ENCODE measurements around the gene TMTC2.

TMTC2 gene

GRCh38 chr12:82805812-82806497 is 119.2 kb downstream of the TMTC2 start:
- TF ChIP-seq GATA2 (IDR thresholded peaks at IDR 0.05; ENCODE audit: low read depth, low read length), result no peak
- no peak for TF ChIP-seq GATA3 (IDR thresholded peaks at IDR 0.05; ENCODE audit: low read depth, low read length)

GRCh38 chr12:82807132-82807737 is 120.5 kb downstream of the TMTC2 start:
- TF ChIP-seq GATA3 (IDR thresholded peaks at IDR 0.05; ENCODE audit: low read depth, low read length), result no peak
- no peak for TF ChIP-seq GATA2 (IDR thresholded peaks at IDR 0.05; ENCODE audit: low read depth, low read length)

- TF ChIP-seq GATA3 (IDR thresholded peaks at IDR 0.05; ENCODE audit: low read depth, low read length) (no peak), GATA2 (IDR thresholded peaks at IDR 0.05; ENCODE audit: low read depth, low read length) (no peak)
These were observed 123.9 kb downstream of the TMTC2 start for GRCh38 chr12:82810568-82810967.

- TF ChIP-seq GATA2 (IDR thresholded peaks at IDR 0.05; ENCODE audit: low read depth, low read length), result no peak
- no peak; the same call in 1 of the 2 replicates for TF ChIP-seq GATA3 (IDR thresholded peaks at IDR 0.05; ENCODE audit: low read depth, low read length)
These were observed 130.7 kb downstream of the TMTC2 start for GRCh38 chr12:82817368-82817767.

GRCh38 chr12:82818271-82819035 is 131.7 kb downstream of the TMTC2 start:
- no peak for TF ChIP-seq GATA3 (IDR thresholded peaks at IDR 0.05; ENCODE audit: low read depth, low read length)
- no peak for TF ChIP-seq GATA2 (IDR thresholded peaks at IDR 0.05; ENCODE audit: low read depth, low read length)

GRCh38 chr12:82826505-82826904 is 139.8 kb downstream of the TMTC2 start:
- TF ChIP-seq GATA2 (IDR thresholded peaks at IDR 0.05; ENCODE audit: low read depth, low read length) (no peak), GATA3 (IDR thresholded peaks at IDR 0.05; ENCODE audit: low read depth, low read length) (no peak)

- TF ChIP-seq GATA3 (IDR thresholded peaks at IDR 0.05; ENCODE audit: low read depth, low read length) (no peak), GATA2 (IDR thresholded peaks at IDR 0.05; ENCODE audit: low read depth, low read length) (no peak)
These were observed 145.4 kb downstream of the TMTC2 start for GRCh38 chr12:82832096-82832495.

- TF ChIP-seq GATA3 (IDR thresholded peaks at IDR 0.05; ENCODE audit: low read depth, low read length), result no peak
- no peak for TF ChIP-seq GATA2 (IDR thresholded peaks at IDR 0.05; ENCODE audit: low read depth, low read length)
These were observed 146.3 kb downstream of the TMTC2 start for GRCh38 chr12:82832981-82833380.

GRCh38 chr12:82833481-82833880 is 146.8 kb downstream of the TMTC2 start:
- no peak for TF ChIP-seq GATA2 (IDR thresholded peaks at IDR 0.05; ENCODE audit: low read depth, low read length)
- no peak for TF ChIP-seq GATA3 (IDR thresholded peaks at IDR 0.05; ENCODE audit: low read depth, low read length)

- TF ChIP-seq GATA2 (IDR thresholded peaks at IDR 0.05; ENCODE audit: low read depth, low read length), result no peak
- TF ChIP-seq GATA3 (IDR thresholded peaks at IDR 0.05; ENCODE audit: low read depth, low read length), result no peak
These were observed 148.5 kb downstream of the TMTC2 start for GRCh38 chr12:82835217-82835616.

GRCh38 chr12:82838131-82838551 is 151.4 kb downstream of the TMTC2 start:
- TF ChIP-seq GATA2 (IDR thresholded peaks at IDR 0.05; ENCODE audit: low read depth, low read length) (0 out of 2 replicates have a peak, but pooled peaks have one; percentile 12), GATA3 (IDR thresholded peaks at IDR 0.05; ENCODE audit: low read depth, low read length) (no peak)

- TF ChIP-seq GATA3 (IDR thresholded peaks at IDR 0.05; ENCODE audit: low read depth, low read length) (no peak), GATA2 (IDR thresholded peaks at IDR 0.05; ENCODE audit: low read depth, low read length) (no peak)
These were observed 152.1 kb downstream of the TMTC2 start for GRCh38 chr12:82838827-82839226.

GRCh38 chr12:82839796-82840195 is 153.1 kb downstream of the TMTC2 start:
- TF ChIP-seq GATA2 (IDR thresholded peaks at IDR 0.05; ENCODE audit: low read depth, low read length), result no peak
- no peak for TF ChIP-seq GATA3 (IDR thresholded peaks at IDR 0.05; ENCODE audit: low read depth, low read length)

- TF ChIP-seq GATA3 (IDR thresholded peaks at IDR 0.05; ENCODE audit: low read depth, low read length) (no peak), GATA2 (IDR thresholded peaks at IDR 0.05; ENCODE audit: low read depth, low read length) (peak; percentile 22; the same call in 1 of the 2 replicates)
These were observed 154.8 kb downstream of the TMTC2 start for GRCh38 chr12:82841487-82841904.
